Right hindlimb (tissue), 1 donor: ENCODE data around the gene RAB40B.
"Not testable (repeated sequence)": the region's sequence is repeated elsewhere in the genome, so short reads cannot be mapped to it uniquely, and the experiment has no call there.

Source experiments
- DNase-seq: peaks from one replicate; pipeline ENCODE4 v3.0.0-alpha.2; 2018

Gene RAB40B

DNA sequence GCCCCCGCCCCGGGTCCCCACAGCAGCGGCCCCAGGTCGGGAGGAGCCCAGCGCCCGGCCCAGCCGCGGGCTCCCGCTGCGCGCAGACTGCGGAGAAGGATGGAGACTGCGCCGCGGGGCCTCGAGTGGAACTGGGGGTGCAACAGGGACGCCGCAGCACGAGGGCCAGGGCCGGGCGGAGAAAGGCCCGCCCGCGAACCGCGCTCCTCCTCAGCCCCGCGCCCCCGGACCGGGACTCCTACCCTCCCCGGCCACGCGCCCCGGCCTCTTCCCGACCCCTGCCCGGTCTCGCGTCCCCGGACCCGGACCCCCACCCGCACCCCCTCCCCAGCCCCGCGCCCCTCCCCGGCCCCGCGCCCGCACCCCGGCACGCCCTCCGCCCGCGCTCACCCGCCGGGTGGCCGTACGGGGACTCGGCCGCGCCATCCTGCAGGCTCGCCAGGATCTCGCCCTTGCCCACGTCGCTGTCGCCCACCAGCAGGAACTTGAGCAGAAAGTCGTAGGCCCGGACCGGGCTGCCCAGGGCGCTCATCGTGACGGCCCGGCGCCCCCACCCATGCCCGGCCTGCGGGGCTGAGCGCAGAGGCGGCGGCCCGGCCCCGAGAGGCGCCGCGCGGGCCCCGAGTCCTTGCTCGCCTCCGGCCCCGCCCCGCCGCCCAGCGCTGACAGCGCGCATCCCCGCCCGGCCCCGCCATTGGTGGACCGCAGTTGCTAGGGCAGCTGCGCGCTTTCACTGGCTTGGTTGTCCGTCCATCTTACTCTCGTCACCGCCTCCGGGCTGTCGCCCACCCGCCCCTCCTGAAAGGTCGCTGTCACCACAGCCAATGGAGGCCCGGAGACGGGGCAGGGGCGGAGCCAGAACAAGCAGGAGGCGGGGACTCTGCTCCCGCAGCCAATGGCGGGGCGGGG is at the start of gene RAB40B:
RAB40B (minus strand) TSS at position 634 of the 909 bp plus-strand sequence; CDS start at position 532, 102 bp downstream.
- DNase-seq, result peak; percentile 100

DNA sequence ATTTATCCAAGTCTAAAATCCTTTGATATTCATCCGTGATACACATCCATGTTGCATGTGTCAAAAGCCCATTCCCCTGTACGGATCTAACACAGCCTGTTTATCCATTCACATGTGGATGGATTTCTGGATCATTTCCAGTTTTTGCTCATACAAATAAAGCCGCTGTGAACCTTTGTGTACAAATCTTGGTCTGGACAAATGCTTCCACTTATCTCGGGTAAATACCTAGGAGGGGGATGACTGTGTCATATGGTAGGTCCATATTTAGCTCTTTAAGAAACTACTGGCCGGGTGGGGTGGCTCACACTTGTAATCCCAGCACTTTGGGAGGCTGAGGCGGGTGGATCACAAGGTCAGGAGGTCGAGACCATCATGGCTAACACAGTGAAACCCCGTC is 47.0 kb upstream of the RAB40B start:
- no peak for DNase-seq

DNA sequence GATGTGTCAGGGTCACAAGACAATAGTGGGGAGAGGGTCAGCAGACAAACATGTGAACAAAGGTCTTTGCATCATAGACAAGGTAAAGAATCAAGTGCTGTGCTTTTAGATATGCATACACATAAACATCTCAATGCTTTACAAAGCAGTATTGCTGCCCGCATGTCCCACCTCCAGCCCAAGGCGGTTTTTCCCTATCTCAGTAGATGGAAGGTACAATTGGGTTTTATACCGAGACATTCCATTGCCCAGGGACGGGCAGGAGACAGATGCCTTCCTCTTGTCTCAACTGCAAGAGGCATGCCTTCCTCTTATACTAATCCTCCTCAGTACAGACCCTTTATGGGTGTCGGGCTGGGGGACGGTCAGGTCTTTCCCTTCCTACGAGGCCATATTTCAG is 46.2 kb upstream of the RAB40B start:
- DNase-seq, result not testable (repeated sequence)

DNA sequence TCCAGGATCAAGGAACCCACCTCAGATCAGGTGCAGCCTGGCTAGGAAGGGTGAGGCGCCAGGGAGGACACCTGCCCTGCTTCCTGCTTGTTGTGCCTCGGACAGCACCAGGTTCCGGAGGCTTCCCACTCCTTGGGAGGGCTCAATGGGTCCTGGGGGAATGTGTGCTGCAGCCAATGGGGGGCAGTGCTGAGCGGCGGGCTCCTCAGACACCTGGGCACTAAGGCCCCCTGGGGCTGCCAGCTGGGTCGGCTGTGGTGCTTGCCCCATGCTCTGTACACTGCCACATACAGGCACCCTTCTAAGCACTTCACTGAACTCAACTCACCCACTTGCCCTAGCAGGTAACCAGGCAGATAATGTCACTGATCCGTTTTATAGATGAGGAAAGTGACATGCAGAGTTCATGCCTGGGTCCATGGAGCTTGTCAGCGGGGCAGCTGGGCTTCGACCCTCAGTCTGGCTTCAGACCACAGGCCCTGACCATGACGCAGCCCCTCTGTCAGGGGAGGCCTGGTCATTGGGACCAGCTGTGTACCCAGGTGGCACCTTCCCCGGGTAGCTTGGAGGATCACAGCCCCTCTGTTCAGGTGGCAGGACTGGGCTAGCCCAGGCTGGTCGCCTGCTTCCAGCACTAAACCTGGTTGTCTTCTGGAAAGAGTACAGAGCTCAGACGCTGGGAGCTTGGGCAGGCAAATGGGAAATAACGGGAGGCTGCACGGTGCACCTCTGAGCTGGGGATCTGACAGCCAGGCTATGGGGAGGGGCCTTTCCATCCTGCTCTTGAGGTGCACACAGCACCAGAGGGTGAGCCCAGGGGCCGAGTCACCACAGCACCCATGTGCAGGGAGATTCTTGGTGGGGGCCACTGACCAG is 45.1 kb upstream of the RAB40B start:
- no peak for DNase-seq

GRCh38 chr17:82740906-82741759 is 42.6 kb upstream of the RAB40B start:
- DNase-seq, result no peak

DNA sequence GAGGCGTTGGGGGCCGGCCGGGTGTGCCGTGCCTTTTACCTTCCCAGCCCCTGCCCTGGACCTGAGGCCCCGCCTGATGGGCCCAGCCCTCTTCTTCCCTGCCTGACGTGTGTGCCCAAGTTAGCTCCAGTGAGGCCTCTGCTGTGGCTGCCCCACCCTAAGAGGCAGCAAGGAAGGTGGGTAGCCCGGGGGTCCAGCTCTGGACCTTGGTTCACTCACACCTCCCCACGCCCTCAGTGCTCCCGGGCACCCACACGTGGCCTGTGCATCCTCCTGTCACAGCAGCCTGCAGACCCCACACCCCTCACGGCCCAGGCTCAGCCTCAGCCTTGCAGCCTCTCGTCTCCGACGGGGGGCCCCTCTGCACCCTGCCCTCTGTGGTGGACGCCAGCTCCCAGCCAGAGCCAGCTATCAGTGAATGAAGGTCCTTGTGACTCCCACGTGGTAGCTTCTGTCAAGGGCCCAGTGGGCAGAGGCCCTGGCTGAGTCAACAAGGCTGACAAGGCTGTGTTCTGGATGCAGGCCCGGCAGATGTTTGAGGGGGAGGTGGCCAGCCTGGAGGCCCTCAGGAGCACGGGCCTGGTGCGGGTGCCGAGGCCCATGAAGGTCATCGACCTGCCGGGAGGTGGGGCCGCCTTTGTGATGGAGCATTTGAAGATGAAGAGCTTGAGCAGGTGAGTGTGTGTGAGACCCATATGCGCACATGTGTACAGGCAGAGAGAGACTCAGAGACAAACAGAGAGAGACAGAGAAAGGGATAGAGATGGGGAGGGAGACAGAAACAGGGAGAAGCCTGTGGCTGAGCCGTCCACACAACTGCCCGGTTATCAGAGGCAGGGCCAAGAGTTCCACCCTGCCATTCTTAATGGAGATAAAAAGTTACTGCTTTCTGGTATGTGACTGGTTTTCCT is 39.7 kb upstream of the RAB40B start:
- DNase-seq, result no peak

GRCh38 chr17:82736511-82737185 is 38.1 kb upstream of the RAB40B start:
- no peak for DNase-seq

DNA sequence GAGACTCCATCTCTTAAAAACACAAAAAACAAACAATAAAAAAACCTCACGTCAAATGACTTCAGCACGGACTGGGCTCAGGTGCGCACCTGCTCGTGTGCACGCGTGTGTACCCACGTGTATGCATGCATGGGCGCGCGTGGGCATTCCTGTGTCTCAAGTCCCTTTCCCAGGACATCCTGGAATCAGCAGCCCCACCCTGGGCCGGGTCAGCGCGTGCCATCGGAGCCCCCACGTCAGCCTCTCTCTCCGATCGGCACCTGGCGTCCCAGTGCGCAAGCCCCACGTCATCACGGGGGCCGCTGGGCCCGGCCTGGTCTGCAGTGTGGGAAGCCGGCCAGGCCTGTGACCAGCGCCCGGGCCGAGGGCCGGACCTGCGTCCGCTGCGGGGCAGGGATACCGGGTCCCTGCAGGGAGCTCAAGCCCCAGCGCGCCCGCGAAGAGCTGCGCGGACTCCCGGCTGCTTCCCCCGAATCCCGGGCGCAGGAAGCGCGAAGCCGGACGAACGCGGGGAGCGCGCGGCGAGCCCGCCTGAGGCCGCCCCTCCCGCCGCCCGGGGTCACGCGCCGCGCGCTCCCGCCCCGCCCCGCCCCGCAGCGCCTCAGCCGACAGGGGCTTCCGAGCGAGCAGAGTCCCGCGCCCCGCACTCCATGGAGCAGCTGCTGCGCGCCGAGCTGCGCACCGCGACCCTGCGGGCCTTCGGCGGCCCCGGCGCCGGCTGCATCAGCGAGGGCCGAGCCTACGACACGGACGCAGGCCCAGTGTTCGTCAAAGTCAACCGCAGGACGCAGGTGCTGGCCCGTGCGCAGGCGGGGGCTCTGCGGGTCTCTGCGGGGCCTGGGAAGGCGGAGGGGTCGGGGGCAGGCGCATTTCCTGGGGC is 36.7 kb upstream of the RAB40B start, which contains the start of gene FN3K:
FN3K (plus strand) TSS at position 629 of the 880 bp plus-strand sequence; CDS start at position 651, 22 bp downstream.
- peak; percentile 83 for DNase-seq

DNA sequence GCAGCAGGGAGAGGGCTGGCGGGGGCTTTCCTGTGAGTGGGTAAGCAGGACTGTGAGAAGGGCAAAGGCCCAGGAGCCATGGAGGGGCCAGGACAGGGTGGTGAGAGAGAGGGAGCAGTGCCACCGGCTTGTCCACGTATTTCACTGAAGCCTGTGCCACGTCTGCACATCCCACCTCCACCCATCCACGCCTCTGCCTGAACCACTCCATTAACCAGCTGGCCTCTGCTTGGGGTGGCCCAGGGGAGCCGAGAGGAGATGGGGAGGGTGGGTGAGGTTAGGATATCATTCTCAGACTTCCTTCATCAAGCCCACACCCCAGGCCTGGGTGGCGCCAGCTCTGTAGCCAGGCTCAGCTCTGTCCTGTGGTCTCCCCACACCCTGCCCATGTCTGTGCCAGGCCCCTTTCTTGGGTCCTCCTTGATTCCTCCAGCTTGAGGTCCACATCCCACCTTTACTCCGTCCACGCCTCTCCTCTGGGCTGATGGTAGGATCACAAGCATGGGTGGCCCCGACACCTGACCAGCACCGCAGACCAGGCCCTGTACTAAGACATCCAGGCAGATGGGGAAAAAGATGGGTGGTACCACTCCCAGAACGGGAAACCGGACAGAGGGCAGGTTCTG is 33.7 kb upstream of the RAB40B start:
- DNase-seq, result no peak

DNA sequence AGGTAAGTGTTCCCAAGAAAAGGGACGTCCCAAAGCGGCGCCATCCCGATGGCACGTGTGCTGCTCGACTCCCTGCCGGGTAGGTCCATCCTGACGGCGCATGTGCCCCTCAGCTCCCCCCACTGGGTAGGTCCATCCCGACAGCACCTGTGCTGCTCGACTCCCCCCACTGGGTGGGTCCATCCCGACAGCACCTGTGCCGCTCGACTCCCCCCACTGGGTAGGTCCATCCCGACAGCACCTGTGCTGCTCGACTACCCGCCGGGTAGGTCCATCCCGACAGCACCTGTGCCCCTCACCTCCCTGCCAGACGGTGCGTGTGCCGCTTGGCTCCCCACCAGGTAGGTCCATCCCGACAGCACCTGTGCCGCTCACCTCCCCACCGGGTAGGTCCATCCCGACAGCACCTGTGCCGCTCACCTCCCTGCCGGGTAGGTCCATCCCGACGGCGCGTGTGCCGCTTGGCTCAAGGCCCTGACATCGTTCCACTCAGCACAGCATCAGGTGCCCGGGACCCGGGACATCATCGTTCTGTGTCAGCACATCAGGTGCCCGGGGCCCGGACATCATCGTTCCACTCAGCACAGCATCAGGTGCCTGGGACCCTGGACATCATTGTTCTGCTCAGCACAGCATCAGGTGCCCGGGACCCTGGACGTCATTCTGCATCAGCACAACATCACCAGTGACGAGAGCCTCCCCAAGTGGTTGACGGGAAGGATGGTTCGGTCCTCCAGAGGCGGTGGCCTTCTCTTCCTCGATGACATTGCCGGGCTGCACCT is 31.2 kb upstream of the RAB40B start:
- no peak for DNase-seq

DNA sequence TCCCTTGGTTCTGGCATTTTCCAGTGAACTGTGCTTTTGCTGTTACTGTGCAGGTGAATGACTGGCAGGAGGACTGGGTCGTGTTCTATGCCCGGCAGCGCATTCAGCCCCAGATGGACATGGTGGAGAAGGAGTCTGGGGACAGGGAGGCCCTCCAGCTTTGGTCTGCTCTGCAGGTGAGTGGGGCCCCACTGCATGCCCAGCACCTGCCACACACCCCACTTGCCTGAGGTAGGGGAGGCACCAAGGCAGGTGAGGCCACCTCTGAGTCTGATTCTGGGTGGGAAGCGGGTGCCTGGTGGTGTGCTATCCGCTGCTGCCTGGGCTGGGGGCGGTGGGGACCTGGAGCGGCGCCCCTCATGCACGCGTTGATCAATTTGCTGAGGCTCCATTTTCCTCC is 27.9 kb upstream of the RAB40B start:
- DNase-seq, result no peak

- no peak for DNase-seq
These were observed 24.8 kb upstream of the RAB40B start for GRCh38 chr17:82723169-82723807.

DNA sequence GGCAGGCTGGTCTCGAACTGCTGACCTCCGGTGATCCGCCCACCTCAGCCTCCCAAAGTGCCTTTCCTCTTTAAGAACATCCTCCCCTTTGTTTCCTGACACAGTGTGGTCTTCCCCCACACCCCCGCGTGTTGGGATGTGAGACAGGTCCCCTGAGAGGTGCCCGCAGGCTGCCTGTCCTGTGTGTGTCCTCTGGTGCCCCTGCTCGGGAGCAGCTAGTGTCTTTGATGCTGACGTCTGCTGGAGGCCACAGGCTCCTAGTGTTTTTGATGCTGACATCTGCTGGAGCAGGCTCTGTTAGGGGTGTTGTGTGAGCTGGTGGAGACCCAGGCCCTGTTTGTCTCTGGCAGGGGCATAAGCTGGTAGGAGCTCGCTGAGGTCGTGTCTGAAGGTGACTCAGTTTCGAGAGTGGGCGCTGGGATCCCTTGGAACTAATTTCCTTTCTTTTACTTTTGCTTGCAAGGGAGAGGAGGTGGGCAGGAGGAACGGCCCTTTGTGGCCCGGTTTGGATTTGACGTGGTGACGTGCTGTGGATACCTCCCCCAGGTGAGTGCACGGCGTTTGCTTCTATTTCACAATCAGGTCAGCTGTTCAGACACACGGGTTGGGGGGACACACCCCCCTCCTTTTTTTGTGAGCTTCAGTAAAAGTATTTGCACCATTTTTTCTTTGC is 24.0 kb upstream of the RAB40B start:
- no peak for DNase-seq

DNA sequence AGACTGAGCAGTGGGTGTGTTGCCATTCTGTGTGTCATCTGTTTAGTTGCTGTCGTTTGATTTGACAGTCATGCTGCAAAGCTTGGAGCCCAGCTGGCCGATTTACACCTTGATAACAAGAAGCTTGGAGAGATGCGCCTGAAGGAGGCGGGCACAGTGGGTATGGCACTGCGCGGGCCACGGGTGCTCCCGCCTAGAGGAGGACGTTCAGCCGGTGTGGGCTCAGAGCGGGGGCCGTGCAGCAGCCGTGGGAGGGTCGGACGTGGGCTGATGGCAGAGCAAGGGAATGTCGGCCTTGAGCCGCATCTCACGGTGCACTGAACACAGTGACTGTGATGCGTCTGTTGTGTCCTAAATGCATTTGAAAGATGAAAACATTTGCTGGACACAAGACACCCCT is 21.7 kb upstream of the RAB40B start:
- DNase-seq, result no peak

DNA sequence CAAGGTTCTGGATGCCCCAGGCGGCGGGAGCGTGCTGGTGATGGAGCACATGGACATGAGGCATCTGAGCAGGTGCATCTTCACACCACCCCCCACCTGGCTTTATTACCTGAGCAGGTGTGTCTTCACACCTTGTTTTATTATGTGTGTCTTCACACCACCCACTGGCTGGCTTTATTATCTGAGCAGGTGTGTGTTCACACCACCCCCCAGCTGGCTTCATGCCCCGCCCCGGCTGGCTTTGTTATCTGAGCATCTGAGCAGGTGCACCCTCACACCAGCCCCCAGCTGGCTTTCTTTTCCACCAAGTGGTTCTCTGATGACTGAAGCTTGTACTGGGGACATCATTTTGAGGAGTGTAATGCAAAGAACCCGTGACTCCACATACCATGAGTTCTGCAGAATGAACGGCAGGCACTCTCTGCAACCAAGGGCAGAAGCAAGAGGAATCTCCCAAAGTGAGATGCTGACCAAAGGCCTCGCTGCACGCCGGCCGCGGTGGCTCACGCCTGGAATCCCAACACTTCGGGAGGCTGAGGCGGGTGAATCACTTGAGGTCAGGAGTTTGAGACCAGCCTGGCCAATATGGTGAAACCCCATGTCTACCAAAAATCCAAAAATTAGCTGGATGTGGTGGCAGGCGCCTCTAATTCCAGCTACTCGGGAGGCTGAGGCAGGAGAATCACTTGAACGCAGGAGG is 20.6 kb upstream of the RAB40B start:
- no peak for DNase-seq

DNA sequence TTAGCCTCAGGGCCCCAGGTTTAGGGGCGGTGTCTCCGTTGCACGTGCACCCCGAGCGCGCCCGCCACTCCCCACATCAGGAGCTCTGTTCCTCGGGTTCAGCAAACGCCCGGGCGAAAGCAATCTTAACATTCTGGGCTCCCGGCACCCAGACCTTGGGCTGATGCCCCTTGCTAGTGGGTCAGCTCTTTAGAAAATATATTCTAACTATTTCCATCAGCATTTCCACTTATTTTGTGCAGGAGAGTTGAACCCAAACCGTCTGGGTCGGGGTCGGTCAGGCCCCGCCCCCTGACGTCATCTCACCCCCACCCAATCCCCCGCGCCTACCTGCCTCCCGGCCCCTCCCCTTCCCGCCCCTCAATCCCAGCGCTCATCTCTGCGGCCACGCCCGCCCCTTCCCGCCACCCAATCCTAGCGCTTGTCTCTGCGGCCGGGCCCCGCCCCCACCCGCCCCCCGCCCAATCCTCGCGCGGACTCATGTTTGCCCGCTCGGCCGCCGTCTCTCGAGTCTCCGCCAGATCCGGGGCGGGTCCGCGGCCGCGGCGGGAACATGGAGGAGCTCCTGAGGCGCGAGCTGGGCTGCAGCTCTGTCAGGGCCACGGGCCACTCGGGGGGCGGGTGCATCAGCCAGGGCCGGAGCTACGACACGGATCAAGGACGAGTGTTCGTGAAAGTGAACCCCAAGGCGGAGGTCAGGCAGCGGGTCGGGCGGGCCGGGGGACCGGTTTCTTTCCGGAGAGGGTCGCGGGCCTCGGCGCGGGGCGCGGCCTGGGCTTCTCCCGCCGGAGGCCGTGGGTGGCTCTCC is 17.9 kb upstream of the RAB40B start, which contains the start of gene FN3KRP:
FN3KRP (plus strand) TSS at position 504 of the 808 bp plus-strand sequence; CDS start at position 554, 50 bp downstream.
- DNase-seq, result peak; percentile 98
